Smooth muscle cell (in vitro differentiated cells): ENCODE data around the gene ZDHHC4. TPM values are rescaled to one million over a fixed set of nuclear protein-coding genes. Genes with fewer than 3 reads are reported as not detected.

Source experiments
- DNase-seq: peaks from one replicate; lab custom pipeline; 2025; ENCODE audit not compliant: unreplicated experiment; lab: John Stamatoyannopoulos, UW
- H2AFZ ChIP-seq: fragments of 200-600 bp; sonication (generic); 2 replicates; pipeline ENCODE4 v1.6.0; 2016; ENCODE audit warnings: antibody characterized with exemption, low read depth, mild to moderate bottlenecking
- H3F3A ChIP-seq: fragments of 200-600 bp; sonication (generic); 2 replicates; pipeline ENCODE4 v1.6.0; 2017; ENCODE audit warnings: antibody characterized with exemption, low read depth
- H3K27ac ChIP-seq: fragments of 200-600 bp; sonication (generic); 2 replicates; pipeline ENCODE4 v1.5.1; 2016; ENCODE audit warnings: low read depth, mild to moderate bottlenecking
- H3K27me3 ChIP-seq: fragments of 200-600 bp; sonication (generic); 2 replicates; pipeline ENCODE4 v1.6.1; 2016; ENCODE audit warnings: low read depth, mild to moderate bottlenecking
- H3K36me3 ChIP-seq: fragments of 200-600 bp; sonication (generic); 2 replicates; pipeline ENCODE4 v1.5.1; 2016; ENCODE audit warnings: low read depth
- H3K4me1 ChIP-seq: fragments of 200-600 bp; sonication (generic); 2 replicates; pipeline ENCODE4 v1.5.1; 2016; ENCODE audit warnings: low read depth
- H3K4me2 ChIP-seq: fragments of 200-600 bp; sonication (generic); 2 replicates; pipeline ENCODE4 v1.6.0; 2016; ENCODE audit warnings: mild to moderate bottlenecking
- H3K4me3 ChIP-seq: fragments of 200-600 bp; sonication (generic); 2 replicates; pipeline ENCODE4 v1.5.1; 2016; ENCODE audit warnings: mild to moderate bottlenecking
- H3K79me2 ChIP-seq: fragments of 200-600 bp; sonication (generic); 2 replicates; pipeline ENCODE4 v1.6.0; 2016; ENCODE audit warnings: low read depth, mild to moderate bottlenecking
- H3K9ac ChIP-seq: fragments of 200-600 bp; sonication (generic); 2 replicates; pipeline ENCODE4 v1.6.0; 2016; ENCODE audit warnings: low read depth
- H3K9me3 ChIP-seq: fragments of 200-600 bp; sonication (generic); replicated peaks from 2 replicates; pipeline ENCODE4 v1.5.1; 2016; ENCODE audit warnings: low read depth
- H4K20me1 ChIP-seq: fragments of 200-600 bp; sonication (generic); 2 replicates; pipeline ENCODE4 v1.6.0; 2016; ENCODE audit warnings: low read depth
- CTCF ChIP-seq: fragments of 200-600 bp; sonication (generic); IDR thresholded peaks from 2 replicates; pipeline ENCODE4 v1.5.1; 2017; ENCODE audit warnings: borderline replicate concordance, mild to moderate bottlenecking, antibody characterized with exemption; ENCODE audit not compliant: insufficient read depth, poor library complexity, severe bottlenecking
- WGBS: methylation state at CpG from one replicate; pipeline ENCODE4 v1.1.7; 2016; ENCODE audit warnings: low lambda C conversion rate; 5-methylcytosine and 5-hydroxymethylcytosine counted together
- polyA plus RNA-seq: library from polyadenylated mRNA; unstranded; fragments of >200 nt; fragmentation: Nextera tagmentation; extraction: Ambion mirVana; gene quantifications from 2 replicates; pipeline ENCODE4 v1.2.1, GENCODE V29; 2016
- total RNA-seq: library from RNA; depleted of rRNA; stranded (reverse); fragments of >200 nt; gene quantifications from 2 replicates; pipeline ENCODE4 v1.2.3, GENCODE V29; 2014

ZDHHC4 gene
- total and polyA plus RNA-seq, 2 experiments from 2014 or later = 55.8 to 86.8 TPM

GRCh38 chr7:6613706-6614105 is 36.5 kb downstream of the ZDHHC4 start:
- Histone ChIP-seq H3K36me3 (no peaks in the 10 kb centered on the region), H3K27ac (no peak overlapping the region), H4K20me1 (no peaks in the 10 kb centered on the region), H3K4me3 (no peak overlapping the region), H3K4me1 (peaks cover 4% of the 10 kb centered on the region), H3K9ac (no peak overlapping the region), H2AFZ (no peak overlapping the region), H3F3A (peaks cover 5% of the 10 kb centered on the region), H3K4me2 (no peak overlapping the region), H3K79me2 (no peaks in the 10 kb centered on the region), H3K9me3 (no peaks in the 10 kb centered on the region), H3K27me3 (no peaks in the 10 kb centered on the region)
- no peak for TF ChIP-seq CTCF
- no peak for DNase-seq
- 33% methylated on average over 2 of the region's 2 CpGs for WGBS

DNA sequence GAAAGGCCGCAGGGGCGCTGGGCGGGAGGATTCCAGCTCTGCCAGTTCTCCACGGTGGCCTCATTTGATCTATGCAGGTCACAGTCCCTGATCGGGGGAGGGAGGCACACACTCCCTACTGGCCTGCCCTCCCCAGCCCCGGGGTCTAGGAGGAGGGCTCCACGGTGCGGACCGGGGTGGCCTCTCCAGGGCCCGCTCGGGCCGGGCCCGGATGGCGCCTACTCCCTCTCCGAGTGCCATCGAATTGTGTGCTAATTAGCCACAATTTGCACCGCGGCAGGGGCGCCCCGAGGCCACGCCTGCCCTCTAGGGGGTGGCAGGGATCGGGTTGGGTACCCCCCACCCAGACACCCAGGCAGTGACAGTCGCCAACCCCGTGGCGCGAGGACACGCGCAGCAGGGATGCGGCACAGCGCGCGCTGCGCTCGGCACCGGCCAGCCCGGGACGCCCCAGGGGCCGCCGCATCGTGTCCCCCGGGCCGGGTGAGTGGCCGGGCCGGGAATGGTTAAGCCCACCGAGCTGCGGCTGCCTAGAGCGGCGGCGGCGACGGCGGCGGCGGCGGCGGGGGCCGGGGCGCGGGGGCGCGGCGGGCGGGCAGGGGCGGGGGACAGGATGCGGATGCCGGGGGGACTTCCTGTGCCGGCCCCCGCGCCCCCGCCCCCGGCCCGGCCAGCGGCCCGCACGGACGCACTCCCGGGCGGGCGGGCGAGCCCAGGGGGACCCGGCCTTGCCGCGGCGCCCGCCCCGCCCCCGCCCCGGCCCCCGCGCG is 37.9 kb downstream of the ZDHHC4 start, which contains the start of gene ZNF853:
ZNF853 (plus strand) TSS at position 658 of the 770 bp plus-strand sequence. CDS start 565 bp downstream, outside the sequence.
- WGBS = 3% methylated on average over 38 of the region's 91 CpGs
- H3K4me1 ChIP-seq = peaks cover 4% of the 10 kb centered on the region
- no peaks in the 10 kb centered on the region for H3K9me3 ChIP-seq
- peak within 1 kb of the TSS; percentile 66 for H3K4me3 ChIP-seq
- no peaks in the 10 kb centered on the region for H4K20me1 ChIP-seq
- no peak within 1 kb of the TSS for H3K27ac ChIP-seq
- H3K4me2 ChIP-seq = peak within 1 kb of the TSS; percentile 99
- no peaks in the 10 kb centered on the region for H3K79me2 ChIP-seq
- H2AFZ ChIP-seq = peak within 1 kb of the TSS; percentile 95
- TF ChIP-seq CTCF = no peak
- peaks cover 5% of the 10 kb centered on the region for H3F3A ChIP-seq
- peak within 1 kb of the TSS; percentile 22 for H3K9ac ChIP-seq
- no peaks in the 10 kb centered on the region for H3K36me3 ChIP-seq
- no peaks in the 10 kb centered on the region for H3K27me3 ChIP-seq
- DNase-seq = no peak

DNA sequence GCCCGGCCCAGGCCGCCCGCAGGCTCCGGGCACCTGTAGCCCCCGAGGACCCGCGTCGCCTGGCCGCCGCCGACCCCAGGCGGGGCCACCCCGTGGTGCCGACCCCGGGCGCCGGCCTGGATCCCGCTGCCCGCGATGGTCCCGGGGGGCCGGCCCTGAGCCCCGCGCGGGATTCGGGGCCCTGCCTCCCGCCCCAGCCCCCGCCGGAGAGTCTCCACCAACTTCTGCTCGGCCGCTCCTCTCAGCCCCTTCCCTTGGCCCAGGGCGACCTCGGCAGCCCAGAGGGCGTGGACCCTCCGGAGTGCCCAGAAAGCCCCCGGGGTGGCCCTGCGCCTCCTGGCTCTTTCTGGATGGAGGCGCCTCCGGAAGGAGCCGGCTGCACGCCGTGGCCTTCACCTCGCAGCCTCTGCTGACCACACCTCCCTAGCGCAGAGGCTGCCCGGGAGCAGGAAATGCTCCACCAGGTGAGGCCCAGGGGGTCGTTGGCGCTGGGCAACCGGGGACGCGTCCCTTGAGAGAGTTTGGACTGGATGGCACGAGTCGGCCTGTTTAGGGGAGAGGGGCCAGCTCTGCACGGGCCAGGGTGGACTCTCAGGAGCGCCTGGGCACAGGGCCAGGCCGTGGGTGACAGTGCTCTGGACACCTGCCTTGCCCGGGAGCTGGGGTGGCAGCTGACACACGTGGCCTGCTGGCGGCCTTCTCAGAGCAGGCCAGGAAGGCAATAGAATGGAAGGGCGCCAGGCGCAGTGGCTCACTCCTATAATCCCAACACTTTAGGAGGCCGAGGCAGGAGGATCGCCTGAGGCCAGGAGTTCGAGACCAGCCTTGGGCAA is 38.7 kb downstream of the ZDHHC4 start:
- Histone ChIP-seq H3K9me3 (no peaks in the 10 kb centered on the region), H3K9ac (no peak overlapping the region), H3K27me3 (no peaks in the 10 kb centered on the region), H4K20me1 (no peaks in the 10 kb centered on the region), H3K27ac (no peak overlapping the region), H2AFZ (peak overlapping the region; percentile 80), H3K4me1 (peaks cover 4% of the 10 kb centered on the region), H3F3A (peaks cover 5% of the 10 kb centered on the region), H3K4me2 (peak overlapping the region; percentile 99), H3K79me2 (no peaks in the 10 kb centered on the region), H3K4me3 (peak overlapping the region; percentile 65), H3K36me3 (no peaks in the 10 kb centered on the region)
- no peak for TF ChIP-seq CTCF
- DNase-seq = no peak
- 19% methylated on average over 44 of the region's 63 CpGs for WGBS
